GM12878 (cell line): ENCODE data around the gene NBEAL1. TPM values are rescaled to one million over a fixed set of nuclear protein-coding genes. Genes with fewer than 3 reads are reported as not detected.
"Not testable (repeated sequence)": the region's sequence is repeated elsewhere in the genome, so short reads cannot be mapped to it uniquely, and the experiment has no call there.

ENCODE experiments used
- ATAC-seq: fragments of 200-7000 bp; cut with Tn5 transposase; 3 replicates; pipeline ENCODE4 v1.9.1; 2020; ENCODE audit warnings: mild to moderate bottlenecking, moderate library complexity
- BruUV-seq: library from RNA; stranded (reverse); fragments of 400-500 nt; replicated peaks from 2 replicates; lab custom pipeline; 2021; lab: Mats Ljungman, UMichigan
- CTCF ChIA-PET: fragments of 300-600 bp; sonication (Branson Sonifier 250); formaldehyde crosslinking; extraction: SDS; loops from one replicate; lab custom pipeline; 2021; ENCODE audit warnings: inconsistent platforms; lab: Yijun Ruan, JAX
- POLR2A ChIA-PET: fragments of 350-600 bp; formaldehyde crosslinking; extraction: SDS; loops from one replicate; lab custom pipeline; 2021; ENCODE audit warnings: inconsistent platforms; lab: Charles Lee
- RAD21 ChIA-PET: fragments of 300-600 bp; sonication (Branson Sonifier 250); formaldehyde crosslinking; loops from one replicate; lab custom pipeline; 2023; ENCODE audit warnings: antibody characterized with exemption; ENCODE audit not compliant: unreplicated experiment; lab: Charles Lee
- SMC1A ChIA-PET: fragments of 300-600 bp; sonication (Branson Sonifier 250); formaldehyde crosslinking; loops from one replicate; lab custom pipeline; 2023; ENCODE audit not compliant: unreplicated experiment, uncharacterized antibody; lab: Charles Lee
- DNase-seq: peaks from one replicate; pipeline ENCODE4 v3.0.0-alpha.2; 2011; ENCODE audit warnings: low read depth, low spot score
- FAIRE-seq: peaks from 3 replicates; lab custom pipeline; 2011; peaks lifted over from hg19 to GRCh38; lab: Jason Lieb, UNC
- H2AFZ ChIP-seq: 2 replicates; pipeline ENCODE4 v1.6.0; 2011; ENCODE audit warnings: low read depth, low read length, control low read depth; ENCODE audit not compliant: control insufficient read depth
- H3K27ac ChIP-seq: 2 replicates; pipeline ENCODE4 v1.5.1; 2011; ENCODE audit warnings: control low read depth; ENCODE audit not compliant: control insufficient read depth, insufficient read depth
- H3K27me3 ChIP-seq, 2 experiments: replicated peaks in 1 of 2; 2 replicates each; pipeline versions ENCODE4 v1.6.0 to v1.6.1; 2011; ENCODE audit warnings: low read length in 1 of 2; ENCODE audit not compliant: control insufficient read depth in 2 of 2, insufficient read depth in 2 of 2
- H3K36me3 ChIP-seq, 2 experiments: 2 replicates each; pipeline ENCODE4 v1.5.1; 2011; ENCODE audit warnings: low read length in 1 of 2; ENCODE audit not compliant: control insufficient read depth in 2 of 2, insufficient read depth in 2 of 2
- H3K4me1 ChIP-seq: 2 replicates; pipeline ENCODE4 v1.6.1; 2011; ENCODE audit warnings: mild to moderate bottlenecking, low read length, moderate library complexity, mixed read lengths; ENCODE audit not compliant: control insufficient read depth, insufficient read depth
- H3K4me2 ChIP-seq: 2 replicates; pipeline ENCODE4 v1.6.0; 2011; ENCODE audit warnings: control low read depth; ENCODE audit not compliant: control insufficient read depth, insufficient read depth
- H3K4me3 ChIP-seq: fragments of 200-600 bp; sonication (generic); 2 replicates; pipeline ENCODE4 v1.5.1; 2016
- H3K79me2 ChIP-seq: 2 replicates; pipeline ENCODE4 v1.6.0; 2011; ENCODE audit warnings: low read length; ENCODE audit not compliant: control insufficient read depth, insufficient read depth
- H3K9ac ChIP-seq: 2 replicates; pipeline ENCODE4 v1.8.0; 2011; ENCODE audit warnings: low read length, control low read depth, mixed read lengths; ENCODE audit not compliant: control insufficient read depth, insufficient read depth
- H3K9me3 ChIP-seq: replicated peaks from 3 replicates; pipeline ENCODE4 v1.5.1; 2011; ENCODE audit warnings: mild to moderate bottlenecking, low read length; ENCODE audit not compliant: control insufficient read depth, insufficient read depth
- H4K20me1 ChIP-seq: 2 replicates; pipeline ENCODE4 v1.6.0; 2011; ENCODE audit not compliant: control insufficient read depth, insufficient read depth
- CBX5 ChIP-seq: sonication (generic); IDR thresholded peaks from 2 replicates; pipeline ENCODE4 v1.6.1; 2016; ENCODE audit warnings: low read depth, moderate library complexity, mild to moderate bottlenecking, inconsistent platforms
- FOXK2 ChIP-seq: fragments of 450-650 bp; IDR thresholded peaks from 2 replicates; pipeline ENCODE4 v1.6.1; 2017; ENCODE audit warnings: mild to moderate bottlenecking, moderate library complexity
- FOXM1 ChIP-seq: IDR thresholded peaks from 2 replicates; pipeline ENCODE4 v1.6.1; 2012; ENCODE audit warnings: low read depth, mild to moderate bottlenecking, inconsistent platforms, low read length, moderate library complexity
- KAT2A ChIP-seq: conservative IDR thresholded peaks from 2 replicates; pipeline ENCODE4 v1.6.1; 2011; ENCODE audit warnings: low read depth, low read length; ENCODE audit not compliant: control insufficient read depth
- MYC ChIP-seq: IDR thresholded peaks from 2 replicates; pipeline ENCODE4 v1.6.1; 2011; ENCODE audit warnings: mild to moderate bottlenecking, low read length, moderate library complexity, inconsistent platforms; ENCODE audit not compliant: insufficient read depth, insufficient replicate concordance, insufficient read length, severe bottlenecking
- RAD21 ChIP-seq: IDR thresholded peaks from 2 replicates; pipeline ENCODE4 v1.6.1; 2011; ENCODE audit warnings: mild to moderate bottlenecking, low read depth, low read length, moderate library complexity; ENCODE audit not compliant: insufficient read depth
- WGBS: methylation state at CpG from one replicate; pipeline ENCODE4 v1.1.6; 2016; ENCODE audit warnings: low lambda C conversion rate; ENCODE audit not compliant: insufficient replicate concordance, insufficient coverage; ENCODE audit errors: missing lambda C conversion rate; 5-methylcytosine and 5-hydroxymethylcytosine counted together
- in situ Hi-C: fragments of 300-500 bp; cut with MboI; formaldehyde crosslinking; loops from 9 replicates; pipeline ENCODE4 v1.14.3; 2018; ENCODE audit warnings: mixed read lengths
- intact Hi-C: fragments of 100-400 bp; cut with micrococcal nuclease; formaldehyde crosslinking; loops from one replicate; pipeline ENCODE4 v1.14.2; 2022; ENCODE audit not compliant: unreplicated experiment
- polyA plus RNA-seq, 11 experiments: library from polyadenylated mRNA; depleted of rRNA in 4 of 11; unstranded in 6 of 11; stranded (reverse) in 5 of 11; fragments of >200 nt; fragmentation: Nextera tagmentation in 4 of 11; fragmentation: Illumina TruSeq in 1 of 11; extraction: Ambion mirVana in 4 of 11; extraction: Trizol in 1 of 11; gene quantifications; 1 replicate in 1 of 11; 2 replicates in 10 of 11; pipeline versions ENCODE4 v1.2.1 to v1.2.3, GENCODE V29; 2011 to 2016; ENCODE audit warnings: inconsistent platforms in 2 of 11, missing spikeins in 2 of 11, low read depth in 1 of 11
- total RNA-seq, 4 experiments: library from RNA; depleted of rRNA in 3 of 4; stranded (reverse); fragments of >200 nt in 3 of 4; fragmentation: Illumina TruSeq in 1 of 4; extraction: Trizol in 1 of 4; gene quantifications; 2 replicates each; pipeline versions ENCODE4 v1.2.1 to v1.2.3, GENCODE V29; 2013 to 2021
- TF ChIP-seq, protein P1 (sequence below): fragments of 450-650 bp; IDR thresholded peaks from 2 replicates; pipeline ENCODE4 v1.6.1; 2016; ENCODE audit warnings: mild to moderate bottlenecking
- TF ChIP-seq, protein P2 (sequence below), 3 experiments: IDR thresholded peaks in 2 of 3; conservative IDR thresholded peaks in 1 of 3; 2 replicates each; pipeline ENCODE4 v1.5.1; 2011; ENCODE audit warnings: low read depth in 3 of 3, low read length in 3 of 3, mild to moderate bottlenecking in 3 of 3, control low read depth in 2 of 3, moderate library complexity in 2 of 3, inconsistent platforms in 1 of 3, mixed read lengths in 1 of 3; ENCODE audit not compliant: control insufficient read depth in 2 of 3, insufficient read depth in 1 of 3; ENCODE audit errors: extremely low read depth in 1 of 3

The NBEAL1 gene
- total and polyA plus RNA-seq, 10 of the 15 experiments (the other 5 are each of a cell fraction or from before 2014, with no cell fraction given), result 1.9 to 16.1 (median 7.2) TPM

DNA sequence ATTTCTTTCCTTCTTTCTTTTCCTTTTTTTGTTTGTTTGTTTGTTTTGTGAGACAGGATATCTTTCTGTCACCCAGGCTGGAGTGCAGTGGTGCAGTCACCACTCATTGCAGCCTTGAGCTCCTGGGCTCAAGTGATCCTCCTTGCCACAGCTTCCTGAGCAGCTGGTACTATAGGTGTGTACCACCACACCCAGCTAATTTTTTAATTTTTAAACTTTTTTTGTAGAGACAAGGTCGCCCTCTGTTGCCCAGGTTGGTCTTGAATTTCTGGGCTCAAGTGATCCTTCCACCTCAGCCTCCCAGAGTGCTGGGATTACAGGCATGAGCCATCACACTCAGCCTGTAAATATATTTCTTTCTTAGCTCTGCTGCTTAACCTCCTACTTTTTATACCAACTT, 140.7 kb downstream of the NBEAL1 start:
- ChIA-PET CTCF (interaction anchor here (0.5 to 3.1 kb wide), 11 partner anchors 10 to 784 kb away, joined by 3 to 11 read pairs (median 4); no protein-coding TSS in a partner anchor), SMC1A (interaction anchor here (0.7 to 2.2 kb wide), 9 partner anchors 9 to 834 kb away, joined by 3 to 5 read pairs (median 4); partner anchors contain the start of gene WDR12), POLR2A (no interaction called here), RAD21 (interaction anchor here (0.7 kb wide), 1 partner anchor 11 kb away, joined by 3 read pairs; no protein-coding TSS in a partner anchor)
- no peaks in the 10 kb centered on the region for H3K36me3 ChIP-seq
- H3K4me1 ChIP-seq, result no peaks in the 10 kb centered on the region
- H3K4me2 ChIP-seq, result no peak overlapping the region
- H2AFZ ChIP-seq, result no peak overlapping the region
- H3K4me3 ChIP-seq, result no peak overlapping the region
- intact Hi-C loops (loop anchor here (1.0 to 10.0 kb wide), 2 partner anchors 285 to 321 kb away; no protein-coding TSS in a partner anchor), in situ Hi-C loops (no loop called here)
- no peaks in the 10 kb centered on the region for H3K79me2 ChIP-seq
- 0% methylated on average over 1 of the region's 1 CpG for WGBS
- H3K9me3 ChIP-seq, result no peaks in the 10 kb centered on the region
- H4K20me1 ChIP-seq, result no peaks in the 10 kb centered on the region
- TF ChIP-seq, protein P1, sequence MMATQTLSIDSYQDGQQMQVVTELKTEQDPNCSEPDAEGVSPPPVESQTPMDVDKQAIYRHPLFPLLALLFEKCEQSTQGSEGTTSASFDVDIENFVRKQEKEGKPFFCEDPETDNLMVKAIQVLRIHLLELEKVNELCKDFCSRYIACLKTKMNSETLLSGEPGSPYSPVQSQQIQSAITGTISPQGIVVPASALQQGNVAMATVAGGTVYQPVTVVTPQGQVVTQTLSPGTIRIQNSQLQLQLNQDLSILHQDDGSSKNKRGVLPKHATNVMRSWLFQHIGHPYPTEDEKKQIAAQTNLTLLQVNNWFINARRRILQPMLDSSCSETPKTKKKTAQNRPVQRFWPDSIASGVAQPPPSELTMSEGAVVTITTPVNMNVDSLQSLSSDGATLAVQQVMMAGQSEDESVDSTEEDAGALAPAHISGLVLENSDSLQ, result no peak
- 0 out of 2 replicates have a peak, but pooled peaks have one; percentile 24 for TF ChIP-seq RAD21
- no peak for TF ChIP-seq FOXM1
- no peak for TF ChIP-seq KAT2A
- TF ChIP-seq, protein P2, sequence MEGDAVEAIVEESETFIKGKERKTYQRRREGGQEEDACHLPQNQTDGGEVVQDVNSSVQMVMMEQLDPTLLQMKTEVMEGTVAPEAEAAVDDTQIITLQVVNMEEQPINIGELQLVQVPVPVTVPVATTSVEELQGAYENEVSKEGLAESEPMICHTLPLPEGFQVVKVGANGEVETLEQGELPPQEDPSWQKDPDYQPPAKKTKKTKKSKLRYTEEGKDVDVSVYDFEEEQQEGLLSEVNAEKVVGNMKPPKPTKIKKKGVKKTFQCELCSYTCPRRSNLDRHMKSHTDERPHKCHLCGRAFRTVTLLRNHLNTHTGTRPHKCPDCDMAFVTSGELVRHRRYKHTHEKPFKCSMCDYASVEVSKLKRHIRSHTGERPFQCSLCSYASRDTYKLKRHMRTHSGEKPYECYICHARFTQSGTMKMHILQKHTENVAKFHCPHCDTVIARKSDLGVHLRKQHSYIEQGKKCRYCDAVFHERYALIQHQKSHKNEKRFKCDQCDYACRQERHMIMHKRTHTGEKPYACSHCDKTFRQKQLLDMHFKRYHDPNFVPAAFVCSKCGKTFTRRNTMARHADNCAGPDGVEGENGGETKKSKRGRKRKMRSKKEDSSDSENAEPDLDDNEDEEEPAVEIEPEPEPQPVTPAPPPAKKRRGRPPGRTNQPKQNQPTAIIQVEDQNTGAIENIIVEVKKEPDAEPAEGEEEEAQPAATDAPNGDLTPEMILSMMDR (IDR thresholded peaks at IDR 0.05 in 2 of 3, conservative IDR thresholded peaks at IDR 0.05 in 1 of 3; ENCODE audit: control insufficient read depth in 2 of 3, extremely low read depth in 1 of 3, insufficient read depth in 1 of 3, low read depth in 3 of 3, low read length in 3 of 3), result peak in 1 of 3 experiments; percentile 6; a peak in 1 of 6 replicates
- no peak for TF ChIP-seq FOXK2
- no peak for TF ChIP-seq CBX5
- TF ChIP-seq MYC, result no peak
- FAIRE-seq, result no peak
- no peak overlapping the region for H3K27ac ChIP-seq
- no TSS peak for BruUV-seq
- no peak for DNase-seq
- no peak overlapping the region for H3K9ac ChIP-seq
- ATAC-seq, result peak; percentile 54
- H3K27me3 ChIP-seq, result no peaks in the 10 kb centered on the region

DNA sequence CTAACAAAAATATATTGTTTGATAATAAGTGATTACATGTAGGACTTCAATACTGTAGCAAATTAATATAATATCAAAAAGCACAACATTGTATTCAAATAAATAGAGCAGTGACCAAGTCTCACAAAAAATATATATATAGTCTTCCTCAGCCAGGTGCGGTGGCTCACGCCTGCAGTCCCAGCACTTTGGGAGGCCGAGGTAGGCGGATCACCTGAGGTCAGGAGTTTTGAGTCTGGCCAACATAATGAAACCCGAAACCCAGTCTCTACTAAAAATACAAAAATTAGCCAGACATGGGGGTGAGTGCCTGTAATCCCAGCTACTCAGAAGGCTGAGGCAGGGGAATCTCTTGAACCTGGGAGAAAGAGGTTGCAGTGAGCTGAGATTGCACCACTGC, 148.0 kb downstream of the NBEAL1 start:
- H3K9ac ChIP-seq, H2AFZ ChIP-seq, H3K36me3 ChIP-seq, H3K27me3 ChIP-seq, H3K9me3 ChIP-seq, in situ Hi-C loops, intact Hi-C loops, DNase-seq, H3K4me1 ChIP-seq, H4K20me1 ChIP-seq, H3K27ac ChIP-seq, H3K79me2 ChIP-seq, BruUV-seq, FAIRE-seq, ATAC-seq, H3K4me2 ChIP-seq, CTCF ChIA-PET, RAD21 ChIA-PET, POLR2A ChIA-PET, H3K4me3 ChIP-seq: not testable (repeated sequence)
- SMC1A ChIA-PET, result interaction anchor here (1.6 kb wide), 1 partner anchor 25 kb away, joined by 6 read pairs; no protein-coding TSS in a partner anchor
- WGBS, result 100% methylated on average over 5 of the region's 5 CpGs
